ENCODE measurements around the gene DCPS. TPM values are rescaled to one million over a fixed set of nuclear protein-coding genes. Genes with fewer than 3 reads are reported as not detected.

DCPS gene
- polyA plus RNA-seq, 1 of the 3 experiments (the other 2 are of a cell fraction), result 48.1 TPM

DNA sequence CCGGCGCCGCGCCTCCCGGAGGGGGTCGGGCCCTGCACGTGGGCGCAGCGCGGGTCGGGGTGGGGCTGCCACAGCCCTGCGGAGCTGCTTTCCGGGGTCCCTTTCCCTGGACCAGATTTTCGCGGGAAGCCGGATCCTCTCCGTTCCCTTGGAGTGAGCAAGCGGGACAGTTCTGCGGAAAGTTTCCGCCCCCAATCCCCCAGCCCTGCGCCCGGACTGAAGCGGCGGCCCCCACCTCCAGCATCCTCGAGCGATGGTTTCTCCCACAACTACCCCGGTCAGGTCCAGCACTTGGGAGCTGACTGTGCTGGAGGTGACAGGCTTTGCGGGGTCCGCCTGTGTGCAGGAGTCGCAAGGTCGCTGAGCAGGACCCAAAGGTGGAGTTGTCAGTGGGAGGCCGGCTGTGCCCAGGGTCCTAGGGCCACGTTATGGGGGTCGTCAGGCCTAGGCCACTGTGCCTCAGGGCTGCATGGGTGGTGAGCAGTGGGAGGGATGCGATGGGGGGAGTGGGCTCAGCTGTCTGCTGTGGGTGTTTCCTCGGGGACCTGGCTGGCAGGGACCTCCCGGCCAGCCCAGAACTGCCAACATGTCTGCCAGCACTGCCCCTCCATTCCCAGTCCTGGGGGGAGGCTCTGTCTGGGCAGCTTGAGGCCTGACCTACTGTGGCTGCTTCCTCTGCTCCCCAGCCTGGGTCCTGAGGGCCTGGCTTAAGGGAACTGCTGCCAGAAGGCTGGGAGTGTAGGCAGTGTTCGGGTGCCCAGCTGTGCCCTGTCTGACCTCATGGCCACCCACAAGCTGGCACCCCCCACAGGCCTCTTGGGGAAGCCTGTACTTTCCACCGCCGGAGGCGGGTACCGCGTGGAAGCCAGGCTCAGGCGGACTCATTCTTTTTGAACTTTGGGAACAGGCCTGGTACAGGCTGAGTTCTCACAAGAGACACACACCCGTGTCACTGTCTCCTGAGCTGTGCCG lies 52.4 kb downstream of the DCPS start:
- H3K27ac ChIP-seq (ENCODE audit: low read depth in 2 of 2, low read length in 1 of 2), result peak overlapping the region in 1 of 2 experiments; percentile 58; a peak in 3 of 4 replicates
- no peaks in the 10 kb centered on the region for H4K20me1 ChIP-seq (ENCODE audit: insufficient read depth)
- peak overlapping the region; percentile 93 for H3K9ac ChIP-seq
- H3F3A ChIP-seq (replicated peaks; ENCODE audit: insufficient read depth), result peaks cover 9% of the 10 kb centered on the region
- H3K4me2 ChIP-seq, result peak overlapping the region; percentile 99
- H3K9me3 ChIP-seq, result no peaks in the 10 kb centered on the region
- peak overlapping the region; percentile 73 to 89 for H3K4me3 ChIP-seq (ENCODE audit: low read depth in 2 of 2, low read length in 1 of 2)
- peaks cover 90% of the 10 kb centered on the region for H3K79me2 ChIP-seq (ENCODE audit: insufficient read depth)
- WGBS (ENCODE audit: low lambda C conversion rate), result 2% methylated on average over 9 of the region's 46 CpGs
- peak overlapping the region; percentile 83; the same call in 1 of the 2 replicates for H2AFZ ChIP-seq (ENCODE audit: low read depth)
- TF ChIP-seq FOSL2 (IDR thresholded peaks at IDR 0.05; ENCODE audit: borderline replicate concordance, low read depth), result no peak
- TF ChIP-seq MXI1 (IDR thresholded peaks at IDR 0.05; ENCODE audit: low read depth, low read length), result peak; percentile 56; the same call in 1 of the 2 replicates
- TF ChIP-seq MAX (IDR thresholded peaks at IDR 0.05; ENCODE audit: low read depth), result peak; percentile 57; the same call in 1 of the 2 replicates
- no peak for TF ChIP-seq FOXJ3 (CRISPR knock-in tag; IDR thresholded peaks at IDR 0.05)
- TF ChIP-seq SIN3A (IDR thresholded peaks at IDR 0.05; ENCODE audit: borderline replicate concordance, low read depth, low read length), result 0 out of 2 replicates have a peak, but pooled peaks have one; percentile 30
- H3K4me1 ChIP-seq (ENCODE audit: control insufficient read depth in 1 of 2, insufficient read depth in 2 of 2, low read depth in 1 of 2, low read length in 1 of 2), result peaks cover 38 to 47% of the 10 kb centered on the region in 2 experiments; a peak in 2 of 4 replicates
- peaks cover under 1 to 10% of the 10 kb centered on the region in 2 experiments for H3K36me3 ChIP-seq (replicated peaks in 1 of 2; ENCODE audit: control insufficient read depth in 1 of 2, insufficient read depth in 2 of 2, low read length in 1 of 2)
- no peaks in the 10 kb centered on the region for H3K9me2 ChIP-seq
- ChIA-PET POLR2A (interaction anchor here (0.8 to 1.1 kb wide), 3 partner anchors 15 to 170 kb away, joined by 3 read pairs; no protein-coding TSS in a partner anchor), CTCF (interaction anchor here (1.1 to 2.4 kb wide), 7 partner anchors 44 to 146 kb away, joined by 3 to 9 read pairs (median 4); no protein-coding TSS in a partner anchor)
- DNase-seq, result peak; percentile 58
- H3K27me3 ChIP-seq (ENCODE audit: insufficient read depth), result no peaks in the 10 kb centered on the region

GRCh38 chr11:126357055-126357962 lies 53.4 kb downstream of the DCPS start:
- Histone ChIP-seq H3F3A (replicated peaks; ENCODE audit: insufficient read depth) (peaks cover 9% of the 10 kb centered on the region), H3K4me2 (peak overlapping the region; percentile 99), H3K27ac (ENCODE audit: low read depth in 2 of 2, low read length in 1 of 2) (no peak overlapping the region), H3K27me3 (ENCODE audit: insufficient read depth) (no peaks in the 10 kb centered on the region), H3K36me3 (replicated peaks in 1 of 2; ENCODE audit: control insufficient read depth in 1 of 2, insufficient read depth in 2 of 2, low read length in 1 of 2) (peaks cover 0 to 5% of the 10 kb centered on the region in 2 experiments), H3K4me1 (ENCODE audit: control insufficient read depth in 1 of 2, insufficient read depth in 2 of 2, low read depth in 1 of 2, low read length in 1 of 2) (peaks cover 34 to 47% of the 10 kb centered on the region in 2 experiments; a peak in 2 of 4 replicates), H3K79me2 (ENCODE audit: insufficient read depth) (peaks cover 79% of the 10 kb centered on the region), H3K9me3 (no peaks in the 10 kb centered on the region), H3K4me3 (ENCODE audit: low read depth in 2 of 2, low read length in 1 of 2) (peak overlapping the region; percentile 0 to 89), H3K9ac (no peak overlapping the region), H2AFZ (ENCODE audit: low read depth) (no peak overlapping the region), H3K9me2 (no peaks in the 10 kb centered on the region), H4K20me1 (ENCODE audit: insufficient read depth) (no peaks in the 10 kb centered on the region)
- no peak for DNase-seq
- POLR2A ChIA-PET, result interaction anchor here (0.8 kb wide), 1 partner anchor 168 kb away, joined by 3 read pairs; no protein-coding TSS in a partner anchor
- CTCF ChIA-PET, result interaction anchor here (0.9 to 2.4 kb wide), 9 partner anchors 45 to 156 kb away, joined by 3 to 9 read pairs (median 4); no protein-coding TSS in a partner anchor
- TF ChIP-seq NFIC (IDR thresholded peaks at IDR 0.05; ENCODE audit: borderline replicate concordance) (no peak), USF1 (IDR thresholded peaks at IDR 0.05; ENCODE audit: borderline replicate concordance, low read depth) (no peak), MAX (IDR thresholded peaks at IDR 0.05; ENCODE audit: low read depth) (no peak), PBX3 (IDR thresholded peaks at IDR 0.05) (no peak), YY1 (IDR thresholded peaks at IDR 0.05; ENCODE audit: low read depth) (no peak), MXI1 (IDR thresholded peaks at IDR 0.05; ENCODE audit: low read depth, low read length) (no peak), TAF1 (IDR thresholded peaks at IDR 0.05; ENCODE audit: borderline replicate concordance, low read depth, low read length) (no peak), CHD2 (IDR thresholded peaks at IDR 0.05; ENCODE audit: low read length, partially characterized antibody) (no peak), GABPA (IDR thresholded peaks at IDR 0.05; ENCODE audit: low read depth) (no peak), ELF1 (IDR thresholded peaks at IDR 0.05) (no peak), RXRA (IDR thresholded peaks at IDR 0.05; ENCODE audit: borderline replicate concordance, low read depth) (no peak), RFX5 (IDR thresholded peaks at IDR 0.05; ENCODE audit: low read length) (no peak)
- 94% methylated on average over 11 of the region's 17 CpGs for WGBS (ENCODE audit: low lambda C conversion rate)

Data from SK-N-SH (cell line).